ENCODE measurements around the gene SLC28A2.
"Not testable (repeated sequence)": the region's sequence is repeated elsewhere in the genome, so short reads cannot be mapped to it uniquely, and the experiment has no call there.

The SLC28A2 gene, protein sequence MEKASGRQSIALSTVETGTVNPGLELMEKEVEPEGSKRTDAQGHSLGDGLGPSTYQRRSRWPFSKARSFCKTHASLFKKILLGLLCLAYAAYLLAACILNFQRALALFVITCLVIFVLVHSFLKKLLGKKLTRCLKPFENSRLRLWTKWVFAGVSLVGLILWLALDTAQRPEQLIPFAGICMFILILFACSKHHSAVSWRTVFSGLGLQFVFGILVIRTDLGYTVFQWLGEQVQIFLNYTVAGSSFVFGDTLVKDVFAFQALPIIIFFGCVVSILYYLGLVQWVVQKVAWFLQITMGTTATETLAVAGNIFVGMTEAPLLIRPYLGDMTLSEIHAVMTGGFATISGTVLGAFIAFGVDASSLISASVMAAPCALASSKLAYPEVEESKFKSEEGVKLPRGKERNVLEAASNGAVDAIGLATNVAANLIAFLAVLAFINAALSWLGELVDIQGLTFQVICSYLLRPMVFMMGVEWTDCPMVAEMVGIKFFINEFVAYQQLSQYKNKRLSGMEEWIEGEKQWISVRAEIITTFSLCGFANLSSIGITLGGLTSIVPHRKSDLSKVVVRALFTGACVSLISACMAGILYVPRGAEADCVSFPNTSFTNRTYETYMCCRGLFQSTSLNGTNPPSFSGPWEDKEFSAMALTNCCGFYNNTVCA

DNA sequence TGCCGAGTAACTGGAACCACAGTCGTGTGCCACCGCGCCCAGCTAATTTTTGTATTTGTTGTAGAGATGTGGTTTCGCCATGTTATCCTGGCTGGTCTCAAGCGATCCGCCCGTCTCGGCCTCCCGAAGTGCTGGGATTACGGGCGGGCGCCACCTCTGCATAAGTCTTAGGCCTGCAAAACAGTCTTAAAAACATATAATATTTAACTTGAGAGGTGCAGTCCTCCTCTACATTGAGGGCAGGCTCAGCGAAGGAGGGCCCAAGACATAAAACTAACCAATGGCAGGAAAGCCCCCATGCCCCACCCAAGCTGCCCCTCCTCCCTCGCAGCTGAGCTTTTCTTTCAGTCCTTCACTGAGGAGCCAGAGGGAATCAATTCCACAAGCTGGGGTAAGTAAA is at the start of gene SLC28A2:
Gene SLC28A2 (plus strand): TSS at position 347 of the 400 bp plus-strand sequence. CDS start 982 bp downstream, outside the sequence.
- no peak for DNase-seq

DNA sequence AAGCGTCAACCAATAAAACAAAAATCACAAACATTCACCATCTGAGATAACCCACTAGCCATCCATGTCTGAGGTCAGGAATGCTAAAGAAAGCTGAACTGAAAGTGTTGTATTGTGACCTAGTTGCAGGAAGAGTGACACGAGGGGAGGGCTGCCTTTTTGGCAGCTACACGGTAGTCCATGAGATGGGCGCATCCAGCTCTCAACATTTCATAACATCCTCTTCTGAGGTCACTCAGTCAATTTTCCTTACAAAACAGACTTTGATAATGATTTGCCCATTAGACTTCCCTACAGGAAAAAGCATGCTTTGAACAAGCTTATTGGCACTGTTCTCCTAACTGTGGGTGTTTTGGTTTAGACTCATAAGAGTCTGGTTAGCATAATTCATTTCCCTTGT is 48.9 kb upstream of the SLC28A2 start:
- peak; percentile 67 for DNase-seq

DNA sequence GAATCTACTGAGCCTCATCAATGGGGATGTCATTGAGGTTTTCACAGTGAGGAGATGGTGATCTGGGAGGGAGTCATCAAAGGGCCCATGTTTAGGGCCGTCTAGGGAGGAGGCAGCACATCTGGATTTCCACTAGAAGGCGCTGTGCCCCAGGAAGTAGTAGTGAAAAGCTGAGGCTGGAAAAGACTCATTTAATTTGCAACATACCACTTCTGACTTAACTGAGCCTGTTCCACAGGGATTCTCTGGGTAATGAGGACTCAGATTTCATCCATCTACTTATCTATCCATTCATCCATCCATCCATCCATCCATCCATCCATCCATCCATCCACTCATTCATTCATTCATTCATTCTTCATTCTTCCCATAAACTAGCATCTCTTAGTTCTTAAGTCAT is 46.8 kb upstream of the SLC28A2 start:
- peak; percentile 79 for DNase-seq

DNA sequence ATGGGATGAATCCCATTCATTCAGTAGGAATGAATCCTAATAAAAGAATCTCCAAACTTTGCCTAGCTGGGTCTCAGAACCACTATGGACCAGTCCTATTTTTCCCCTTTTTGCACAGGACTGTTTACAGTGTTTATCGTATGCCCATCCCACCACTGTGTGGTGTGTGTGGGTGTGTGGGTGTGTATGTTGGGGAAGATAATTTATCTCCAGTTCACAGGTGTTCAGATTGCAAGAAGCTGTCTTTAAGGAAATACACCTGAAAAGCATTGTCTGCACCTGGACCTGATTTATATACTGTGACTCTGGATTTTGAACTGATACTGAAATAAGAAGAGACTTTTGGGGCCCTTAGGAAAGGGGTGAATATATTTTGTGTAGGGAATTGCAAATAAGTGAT is 39.5 kb upstream of the SLC28A2 start:
- no peak for DNase-seq

DNA sequence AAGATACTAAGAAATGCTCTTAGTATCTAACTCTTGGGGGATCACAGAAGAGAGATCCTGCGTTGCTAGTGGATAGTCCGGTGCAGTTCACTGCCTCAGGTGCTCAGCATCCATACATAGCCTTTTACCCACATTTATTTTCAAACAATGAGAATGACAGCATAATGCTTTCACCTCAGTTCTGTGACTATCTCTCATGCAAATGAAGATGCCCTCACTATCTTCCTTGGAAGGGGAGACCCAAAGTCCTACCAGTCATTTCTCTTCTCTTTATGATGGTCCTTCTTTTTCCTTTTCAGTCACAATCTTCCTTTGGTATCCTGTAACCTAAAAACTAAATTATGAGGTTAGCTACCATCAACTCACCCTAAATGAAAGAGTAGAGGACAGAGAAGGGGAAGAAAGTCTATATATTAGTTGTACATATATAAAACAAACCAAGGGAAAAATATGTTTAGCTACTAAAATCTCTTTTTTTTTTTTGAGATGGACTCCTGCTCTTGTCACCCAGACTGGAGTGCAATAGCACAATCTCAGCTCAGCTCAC is 30.9 kb upstream of the SLC28A2 start:
- no peak for DNase-seq

DNA sequence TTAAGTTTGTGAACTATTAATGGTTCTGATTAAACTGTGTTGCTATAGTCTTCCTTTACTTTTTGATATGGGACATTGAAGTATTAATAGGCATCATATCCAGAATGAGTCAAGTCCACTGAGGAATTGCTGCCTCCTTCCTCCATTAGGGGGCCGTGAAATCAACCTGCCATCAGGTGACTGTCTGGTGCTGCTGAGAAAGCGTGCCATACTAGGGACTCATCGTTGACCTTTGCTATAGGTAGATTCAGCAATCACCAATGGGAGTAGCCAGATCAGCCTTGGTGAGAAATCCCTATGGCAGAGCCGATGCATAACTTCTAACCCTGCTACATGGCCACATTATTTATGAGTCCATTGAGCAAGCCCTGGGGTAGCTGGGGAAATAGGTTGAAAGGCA is 30.1 kb upstream of the SLC28A2 start:
- DNase-seq: no peak

DNA sequence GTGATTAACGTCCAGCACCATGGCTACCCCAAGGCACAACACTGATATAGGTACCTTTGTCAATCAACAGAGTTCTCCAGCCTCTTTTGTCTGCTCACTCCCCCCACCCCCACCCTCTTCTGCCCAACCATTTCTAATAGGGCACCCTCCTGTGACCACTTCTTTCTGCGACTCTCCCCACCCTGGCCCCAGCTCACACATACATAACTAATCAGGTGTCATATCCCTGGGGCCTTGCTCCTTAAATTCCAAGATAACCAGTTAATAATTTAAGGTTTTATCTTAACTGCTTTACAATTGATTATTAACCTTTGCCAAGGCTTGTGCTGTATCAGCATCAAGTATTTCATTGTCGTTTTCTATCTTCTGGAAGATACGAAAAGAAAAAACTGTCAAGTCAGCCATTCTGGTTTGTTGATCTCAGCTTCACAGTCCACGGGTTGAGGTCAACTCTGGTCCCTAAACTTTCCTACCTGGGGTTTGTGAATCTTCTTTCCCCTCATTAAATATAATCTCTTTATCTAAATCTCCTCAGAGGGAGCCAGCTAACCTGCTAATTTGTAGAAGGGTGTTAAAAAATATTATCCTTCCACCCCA is 27.3 kb upstream of the SLC28A2 start:
- no peak for DNase-seq

DNA sequence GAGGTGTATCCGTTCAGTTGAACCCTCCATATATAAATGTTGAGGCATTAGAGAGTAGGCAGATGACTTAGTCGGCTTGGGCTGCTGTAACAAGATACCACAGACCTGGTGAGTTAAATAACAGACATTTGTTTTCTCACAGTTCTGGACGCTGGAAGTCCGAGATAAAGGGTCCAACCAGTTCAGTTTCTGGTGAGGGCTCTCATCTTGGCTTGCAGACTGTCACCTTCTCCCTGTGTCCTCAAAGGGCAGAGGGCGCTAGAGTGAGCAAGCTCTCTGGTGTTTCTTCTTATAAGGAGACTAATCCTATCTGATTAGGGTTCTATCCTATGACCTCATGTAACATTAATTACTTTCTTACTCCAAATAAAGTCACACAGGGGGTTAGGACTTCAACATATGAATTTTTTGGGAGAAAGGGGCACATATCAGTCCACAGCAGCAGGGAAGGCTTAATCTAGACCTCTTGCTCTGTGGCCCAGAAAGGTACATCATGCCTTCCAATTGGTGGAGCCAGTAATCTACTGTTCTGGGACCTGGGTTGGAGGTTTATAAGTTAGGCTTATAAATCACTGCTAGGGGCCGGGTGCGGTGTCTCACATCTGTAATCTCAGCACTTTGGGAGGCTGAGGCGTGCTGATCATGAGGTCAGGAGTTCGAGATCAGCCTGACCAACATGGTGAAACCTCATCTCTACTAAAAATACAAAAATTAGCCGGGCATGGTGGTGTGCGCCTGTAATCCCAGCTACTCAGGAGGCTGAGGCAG is 26.3 kb upstream of the SLC28A2 start:
- no peak for DNase-seq

DNA sequence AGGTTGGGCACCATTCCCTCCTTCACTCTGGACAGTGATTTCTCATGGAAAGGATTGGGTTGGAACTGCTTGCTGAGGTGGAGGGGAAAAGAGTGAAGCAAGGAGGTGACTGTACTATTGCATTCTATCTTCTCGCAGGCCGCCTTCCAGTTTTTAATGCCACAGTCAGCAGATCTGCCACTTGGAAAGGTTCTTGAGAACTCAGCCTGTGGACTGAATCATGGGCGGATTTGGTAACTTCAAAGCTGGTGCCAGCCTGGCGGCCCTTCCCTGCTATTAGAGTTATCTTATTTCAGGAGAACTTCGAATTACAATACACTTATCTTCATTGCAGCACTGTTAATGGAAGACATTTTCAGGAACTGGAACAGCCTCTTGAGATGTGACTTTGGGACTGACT is 23.1 kb upstream of the SLC28A2 start:
- DNase-seq: no peak

DNA sequence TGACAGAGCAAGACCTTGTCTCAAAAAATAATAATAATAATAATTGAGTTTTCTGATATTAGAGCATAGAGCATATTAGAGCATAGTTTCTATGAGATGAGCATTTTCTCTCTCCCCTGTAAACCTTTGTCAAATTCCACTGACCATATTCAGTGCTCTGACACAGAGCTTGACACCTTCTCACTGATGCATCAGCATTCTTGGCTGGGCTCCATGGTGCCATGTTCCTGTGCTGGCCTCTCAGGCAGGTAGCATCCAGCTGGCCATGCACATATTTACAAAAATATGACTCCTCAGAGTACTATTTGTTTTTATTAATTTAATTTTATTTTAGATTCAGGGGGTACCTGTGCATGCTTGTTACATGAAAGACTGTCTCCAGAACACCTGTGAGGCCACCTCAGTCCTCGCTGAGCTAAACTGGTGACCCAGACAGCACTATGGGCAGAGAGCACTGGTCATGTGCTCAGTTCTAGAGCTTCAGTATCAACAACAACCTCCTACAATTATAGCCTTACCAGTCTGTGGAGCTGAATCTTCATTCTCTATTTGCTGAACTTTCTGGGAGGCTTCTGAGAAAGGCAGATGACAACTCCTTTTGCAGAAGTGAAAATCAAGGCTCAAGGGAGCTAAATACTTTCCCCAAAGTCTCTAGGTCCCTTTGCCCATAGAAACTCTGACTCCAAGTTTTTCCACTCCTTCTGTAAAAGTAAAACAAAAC is 21.6 kb upstream of the SLC28A2 start:
- no peak for DNase-seq

DNA sequence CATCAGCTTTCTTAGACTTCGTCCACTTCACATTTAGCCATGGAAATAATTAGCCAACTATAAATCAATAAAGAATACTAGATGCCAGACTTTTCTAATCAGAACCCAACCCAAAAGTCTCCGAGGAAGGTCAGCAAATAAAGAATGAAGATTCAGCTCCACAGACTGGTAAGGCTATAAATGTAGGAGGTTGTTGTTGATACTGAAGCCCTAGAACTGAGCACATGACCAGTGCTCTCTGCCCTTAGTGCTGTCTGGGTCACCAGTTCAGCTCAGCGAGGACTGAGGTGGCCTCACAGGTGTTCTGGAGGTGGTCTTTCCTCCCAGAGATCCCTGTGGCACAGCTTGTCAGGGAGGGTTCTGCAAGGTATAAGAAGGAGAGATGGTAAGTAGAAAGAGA is 20.9 kb upstream of the SLC28A2 start:
- DNase-seq: no peak

DNA sequence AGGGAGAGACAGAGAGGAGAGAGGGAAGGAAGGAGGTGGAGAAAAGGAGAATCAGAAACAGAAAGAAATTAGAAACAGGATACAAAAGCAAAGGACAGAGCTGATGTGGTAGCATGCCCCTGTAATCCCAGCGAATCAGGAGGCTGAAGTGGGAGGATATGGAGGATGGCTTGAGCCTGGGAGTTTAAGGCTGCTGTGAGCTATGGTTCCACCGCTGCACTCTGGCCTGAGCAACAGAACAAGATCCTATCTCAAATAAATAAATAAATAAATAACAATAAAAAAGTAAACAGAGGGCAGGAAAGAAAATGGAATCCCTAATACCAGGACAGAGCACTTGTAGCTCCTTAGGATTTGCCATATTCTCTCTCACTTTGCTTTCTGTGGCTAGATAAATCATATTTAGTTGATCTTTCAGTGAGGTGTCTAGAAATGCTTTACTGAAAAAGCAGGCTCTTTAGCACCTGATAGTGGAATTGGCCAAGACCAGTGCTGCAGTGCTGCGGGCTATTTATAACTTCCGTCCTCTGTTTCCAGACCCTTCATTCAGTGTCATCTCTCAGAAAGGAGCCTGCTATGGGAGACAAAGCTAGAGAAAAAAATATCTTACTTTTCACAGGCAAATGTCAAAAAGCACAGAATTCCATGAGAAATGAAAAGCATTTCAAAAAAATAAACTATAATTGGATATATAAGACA is 20.0 kb upstream of the SLC28A2 start:
- DNase-seq: no peak

DNA sequence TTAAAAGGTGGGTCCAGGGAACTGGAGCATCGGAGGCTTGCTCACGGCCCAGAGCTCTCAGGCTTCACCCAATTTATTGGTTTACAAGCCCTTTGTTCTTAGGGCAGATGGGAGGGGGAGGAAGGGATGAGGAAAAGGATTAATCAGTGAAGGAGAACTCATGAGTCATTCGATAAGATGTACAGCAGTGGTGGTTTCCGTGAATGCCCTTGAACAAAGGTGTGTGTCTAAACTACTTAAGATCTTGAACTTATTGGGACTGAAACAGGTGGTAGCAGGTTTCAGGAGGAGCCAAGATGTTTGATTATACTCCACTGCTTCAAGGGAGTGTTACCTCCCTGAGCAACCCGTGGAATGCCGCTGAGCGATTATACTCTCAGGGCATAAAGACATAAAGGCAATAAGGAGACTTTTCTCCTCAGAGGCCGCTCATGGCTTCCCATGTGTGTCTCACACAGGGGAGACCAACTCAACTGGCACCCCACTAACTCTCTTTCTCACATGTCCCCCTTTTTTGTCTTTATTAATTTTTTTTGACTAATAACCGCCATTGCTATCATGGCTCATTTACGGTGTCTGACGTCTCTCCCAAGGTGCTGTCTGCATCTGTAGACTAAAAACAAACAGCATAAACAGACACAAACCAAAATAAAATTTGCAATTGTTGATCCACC is 17.3 kb upstream of the SLC28A2 start:
- DNase-seq: no peak

DNA sequence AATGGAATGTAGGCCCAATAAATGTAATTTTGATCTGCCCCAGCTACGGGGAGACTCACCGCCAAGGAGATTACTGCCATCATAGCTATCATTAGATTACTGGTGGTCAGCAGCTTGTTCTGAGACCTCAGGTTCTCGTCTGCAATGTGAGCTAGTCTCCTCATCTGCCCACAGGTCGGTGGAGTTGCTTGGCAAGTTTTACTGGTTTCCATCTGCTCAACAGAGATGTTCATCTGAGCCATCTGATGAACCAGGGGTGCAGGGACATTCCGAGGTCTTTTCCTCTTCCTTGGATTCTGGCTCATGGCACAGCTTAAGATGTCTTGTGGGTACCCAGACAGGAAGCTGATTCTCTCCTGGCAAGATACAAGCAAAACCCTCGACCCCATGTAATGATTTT is 15.2 kb upstream of the SLC28A2 start:
- not testable (repeated sequence) for DNase-seq

DNA sequence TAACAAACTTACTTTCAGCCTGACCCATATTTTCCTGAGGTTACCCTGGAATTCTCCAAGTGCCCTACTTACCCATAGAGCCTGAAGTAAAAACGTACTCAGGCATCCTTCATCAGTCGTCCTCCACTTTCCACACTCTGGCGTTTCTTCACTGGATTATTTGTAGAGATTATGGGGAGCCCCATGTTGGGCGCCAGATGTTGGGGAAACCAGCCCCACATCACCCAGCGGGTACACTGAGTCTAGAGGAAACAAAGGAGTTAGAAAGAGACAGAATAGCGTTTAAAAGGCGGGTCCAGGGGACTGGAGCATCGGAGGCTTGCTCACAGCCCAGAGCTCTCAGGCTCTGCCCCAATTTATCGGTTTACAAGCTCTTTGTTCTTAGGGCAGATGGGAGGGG is 9.7 kb upstream of the SLC28A2 start:
- no peak for DNase-seq

DNA sequence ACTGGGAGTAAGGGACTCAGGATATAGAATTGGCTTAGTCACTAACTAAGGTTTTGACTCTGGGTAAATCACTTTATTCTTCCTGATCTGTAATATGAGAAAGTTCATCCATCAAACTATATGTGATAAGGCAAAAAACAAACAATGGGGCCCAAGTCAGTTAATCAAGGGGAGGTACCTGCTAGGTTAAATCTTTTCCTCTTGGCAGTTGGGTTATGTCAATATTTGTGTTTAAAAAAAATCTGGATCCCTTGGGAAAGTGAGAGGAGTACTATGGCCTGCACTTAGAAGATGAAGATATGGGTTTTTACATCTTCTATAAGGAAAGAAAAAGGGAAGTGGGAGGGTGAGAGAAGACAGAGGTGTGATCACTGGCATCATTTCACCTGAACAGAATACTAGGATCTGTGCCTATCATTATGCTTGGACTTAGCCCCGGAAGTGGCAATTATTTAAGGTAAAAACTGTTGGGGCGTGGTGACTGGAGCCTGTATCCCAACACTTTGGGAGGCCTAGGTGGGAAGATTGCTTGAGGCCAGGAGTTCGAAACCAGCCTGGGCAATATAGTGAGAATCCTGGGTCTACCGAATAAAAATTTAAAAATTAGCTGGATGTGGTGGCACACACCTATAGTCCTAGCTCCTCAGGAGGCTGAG is 2.8 kb upstream of the SLC28A2 start:
- no peak for DNase-seq

DNA sequence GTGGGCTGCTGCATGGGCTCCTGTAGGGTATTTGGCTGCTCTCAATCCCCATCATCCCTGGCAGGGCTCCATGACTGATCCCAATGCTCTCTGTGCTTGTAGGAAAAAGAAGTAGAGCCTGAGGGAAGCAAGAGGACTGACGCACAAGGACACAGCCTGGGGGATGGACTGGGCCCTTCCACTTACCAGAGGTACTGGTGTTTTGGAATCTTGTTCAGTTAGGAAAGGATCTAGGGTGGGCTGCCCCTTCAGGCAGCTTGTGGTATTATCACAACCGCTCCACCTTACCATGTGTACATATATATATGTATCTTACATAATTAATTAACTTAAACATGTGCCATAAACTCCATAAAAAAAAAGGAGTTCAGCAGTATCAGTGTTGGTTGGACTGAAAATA is 1.3 kb downstream of the SLC28A2 start:
- no peak for DNase-seq

DNA sequence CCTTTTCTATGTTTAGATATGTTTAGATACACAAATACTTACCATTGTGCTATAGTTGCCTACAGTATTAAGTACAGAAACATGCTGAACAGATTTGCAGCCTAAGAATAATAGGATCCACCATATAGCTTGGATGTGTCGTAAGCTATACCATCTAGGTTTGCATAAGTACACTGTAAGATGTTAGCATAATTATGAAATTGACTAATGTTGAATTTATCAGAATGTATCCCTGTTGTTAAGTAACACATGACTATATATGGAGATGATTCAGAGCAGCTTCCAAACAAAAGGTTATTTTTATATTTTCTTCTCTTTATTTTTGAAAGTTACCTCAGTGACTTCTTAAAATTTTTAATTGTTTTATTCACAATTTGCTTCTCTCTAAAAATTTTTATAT is 2.4 kb downstream of the SLC28A2 start:
- no peak for DNase-seq

DNA sequence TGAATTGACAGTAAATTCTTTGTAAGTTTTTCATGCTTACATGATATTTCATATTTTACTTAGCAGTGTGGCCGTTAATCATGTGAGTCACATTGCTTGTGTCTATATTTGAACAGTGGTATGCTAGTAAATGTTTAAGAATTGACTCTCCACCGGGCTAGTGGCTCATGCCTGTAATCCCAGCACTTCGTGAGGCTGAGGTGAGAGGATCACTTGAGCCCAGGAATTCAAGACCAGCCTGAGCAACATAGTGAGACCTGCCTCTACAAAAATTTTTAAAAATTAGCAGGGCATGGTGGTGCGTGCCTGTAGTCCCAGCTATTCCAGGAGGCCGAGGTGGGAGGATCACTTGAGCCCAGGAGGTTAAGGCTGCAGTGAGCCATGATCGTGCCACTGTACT is 2.8 kb downstream of the SLC28A2 start:
- DNase-seq: not testable (repeated sequence)

DNA sequence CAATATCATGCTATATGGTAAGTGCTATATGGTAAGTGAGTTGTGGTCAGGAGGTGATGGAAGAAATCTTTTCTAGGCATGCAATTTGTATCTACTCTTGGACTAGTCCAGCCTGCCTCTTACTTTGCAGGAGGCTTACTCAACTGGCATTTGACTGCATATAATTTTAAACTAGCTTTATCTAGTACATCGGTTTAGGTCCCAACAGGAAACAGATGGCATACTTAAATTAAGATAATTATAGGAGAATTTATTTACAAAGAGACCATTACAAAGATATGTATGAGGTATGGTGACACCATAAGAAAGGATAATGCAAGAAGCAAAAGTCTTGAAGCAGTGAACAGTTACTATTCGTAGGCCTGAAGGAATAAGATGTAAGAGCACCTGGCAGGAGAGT is 7.8 kb downstream of the SLC28A2 start:
- no peak for DNase-seq
